AG04450 (cell line): ENCODE measurements around the gene BET1. TPM values are rescaled to one million over a fixed set of nuclear protein-coding genes. Genes with fewer than 3 reads are reported as not detected.

Experiments
- CTCF ChIA-PET: fragments of 300-600, 350-600 bp; formaldehyde crosslinking; extraction: SDS; loops from one replicate; lab custom pipeline; 2022; ENCODE audit warnings: antibody characterized with exemption, inconsistent platforms; lab: Charles Lee
- POLR2A ChIA-PET: fragments of 350-600 bp; formaldehyde crosslinking; extraction: SDS; loops from one replicate; lab custom pipeline; 2021; ENCODE audit warnings: antibody characterized with exemption, inconsistent platforms; lab: Yijun Ruan, JAX
- DNase-seq: peaks from one replicate; pipeline ENCODE4 v3.0.0-alpha.2; 2011; ENCODE audit warnings: low read depth, low spot score
- H3K27ac ChIP-seq: one replicate; pipeline ENCODE4 v1.5.1; 2012; ENCODE audit warnings: low read depth, low read length, control low read depth
- H3K27me3 ChIP-seq: one replicate; pipeline ENCODE4 v1.6.0; 2012; ENCODE audit warnings: low read length; ENCODE audit not compliant: control insufficient read depth, insufficient read depth
- H3K4me3 ChIP-seq: 2 replicates; pipeline ENCODE4 v1.5.1; 2011; ENCODE audit warnings: mild to moderate bottlenecking, low read depth, low read length, control low read depth
- H3K9me3 ChIP-seq: 2 replicates; pipeline ENCODE4 v1.5.1; 2012; ENCODE audit warnings: low read length; ENCODE audit not compliant: control insufficient read depth, insufficient read depth
- polyA plus RNA-seq: library from polyadenylated mRNA; depleted of rRNA; stranded (reverse); fragments of >200 nt; gene quantifications from 2 replicates; pipeline ENCODE4 v1.2.3, GENCODE V29; 2011; rRNA removed
- TF ChIP-seq, protein P1 (sequence below): IDR thresholded peaks from 2 replicates; pipeline ENCODE4 v1.5.1; 2011; ENCODE audit warnings: low read depth, low read length, control low read depth, inconsistent platforms

Gene BET1
- polyA plus RNA-seq, 1 experiment = 53.9 TPM

DNA sequence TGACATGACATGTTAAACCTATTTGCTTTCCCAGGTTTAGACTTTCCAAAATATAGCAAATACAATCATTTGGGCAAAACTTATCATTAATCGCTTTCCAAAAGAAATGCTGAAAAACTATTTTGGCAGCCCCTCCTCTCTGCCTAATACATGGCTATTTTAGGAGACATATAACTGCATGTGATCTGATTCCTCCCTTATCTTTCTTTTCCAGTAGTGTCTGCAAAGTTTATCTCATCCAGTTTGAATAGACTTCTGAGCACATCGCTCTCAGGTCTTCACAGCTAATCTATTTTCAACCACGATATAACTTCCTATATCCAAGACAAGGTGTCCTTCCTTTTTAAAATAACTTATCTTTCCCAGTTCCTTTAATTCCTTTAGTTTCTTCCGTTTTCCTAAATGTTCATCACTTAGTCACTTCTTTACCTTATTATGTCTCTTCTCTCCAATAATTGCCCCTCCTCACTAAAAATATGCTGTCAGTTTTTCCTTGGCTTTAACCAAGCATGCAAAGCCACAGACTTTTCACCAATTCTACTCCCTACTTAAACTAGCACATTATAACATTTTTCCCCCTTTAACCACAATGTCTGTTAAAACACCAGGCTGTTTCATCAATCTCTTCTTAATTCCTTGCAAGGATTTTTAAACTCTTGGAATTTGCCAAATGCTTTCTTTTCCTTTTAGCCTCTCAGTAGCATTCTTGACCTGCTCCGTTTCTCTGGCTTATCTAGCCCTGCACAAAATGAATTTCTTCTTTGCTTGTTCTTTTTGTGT lies 58.2 kb downstream of the BET1 start:
- CTCF ChIA-PET = no interaction called here
- no peak overlapping the region for H3K27ac ChIP-seq

DNA sequence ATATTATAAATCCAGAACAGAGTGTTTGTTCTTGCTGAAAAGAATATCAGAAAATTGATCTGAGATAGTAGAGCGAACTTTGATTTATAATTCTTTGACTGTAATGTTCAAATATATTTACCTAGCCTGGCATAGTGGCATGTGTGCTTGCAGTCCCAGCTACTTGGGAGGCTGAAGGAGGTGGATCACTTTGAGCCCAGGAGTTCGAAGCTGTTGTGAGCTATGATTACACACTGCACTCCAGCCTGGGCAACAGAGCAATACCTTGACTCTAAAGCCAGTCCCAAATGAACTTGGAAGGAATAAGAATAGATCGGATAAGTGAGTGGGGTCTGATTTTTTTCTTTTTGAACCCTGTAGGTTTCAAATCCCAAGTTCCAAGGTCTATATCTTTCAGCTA lies 59.1 kb downstream of the BET1 start:
- Histone ChIP-seq H3K9me3 (no peaks in the 10 kb centered on the region), H3K27me3 (no peaks in the 10 kb centered on the region), H3K27ac (no peak overlapping the region), H3K4me3 (no peak overlapping the region)
- ChIA-PET CTCF (no interaction called here), POLR2A (interaction anchor here (1.1 kb wide), 1 partner anchor 23 kb away, joined by 3 read pairs; the partner anchor contains the start of gene GNG11)
- no peak for DNase-seq
- TF ChIP-seq, protein P1, sequence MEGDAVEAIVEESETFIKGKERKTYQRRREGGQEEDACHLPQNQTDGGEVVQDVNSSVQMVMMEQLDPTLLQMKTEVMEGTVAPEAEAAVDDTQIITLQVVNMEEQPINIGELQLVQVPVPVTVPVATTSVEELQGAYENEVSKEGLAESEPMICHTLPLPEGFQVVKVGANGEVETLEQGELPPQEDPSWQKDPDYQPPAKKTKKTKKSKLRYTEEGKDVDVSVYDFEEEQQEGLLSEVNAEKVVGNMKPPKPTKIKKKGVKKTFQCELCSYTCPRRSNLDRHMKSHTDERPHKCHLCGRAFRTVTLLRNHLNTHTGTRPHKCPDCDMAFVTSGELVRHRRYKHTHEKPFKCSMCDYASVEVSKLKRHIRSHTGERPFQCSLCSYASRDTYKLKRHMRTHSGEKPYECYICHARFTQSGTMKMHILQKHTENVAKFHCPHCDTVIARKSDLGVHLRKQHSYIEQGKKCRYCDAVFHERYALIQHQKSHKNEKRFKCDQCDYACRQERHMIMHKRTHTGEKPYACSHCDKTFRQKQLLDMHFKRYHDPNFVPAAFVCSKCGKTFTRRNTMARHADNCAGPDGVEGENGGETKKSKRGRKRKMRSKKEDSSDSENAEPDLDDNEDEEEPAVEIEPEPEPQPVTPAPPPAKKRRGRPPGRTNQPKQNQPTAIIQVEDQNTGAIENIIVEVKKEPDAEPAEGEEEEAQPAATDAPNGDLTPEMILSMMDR = no peak

More for the DNA sequence above, 58.2 kb downstream of the BET1 start:
- Histone ChIP-seq H3K4me3 (no peak overlapping the region), H3K9me3 (no peaks in the 10 kb centered on the region), H3K27me3 (no peaks in the 10 kb centered on the region)
- no peak for DNase-seq
- TF ChIP-seq, protein P1 = no peak
- POLR2A ChIA-PET = interaction anchor here (1.1 kb wide), 1 partner anchor 24 kb away, joined by 3 read pairs; the partner anchor contains the start of gene GNG11

DNA sequence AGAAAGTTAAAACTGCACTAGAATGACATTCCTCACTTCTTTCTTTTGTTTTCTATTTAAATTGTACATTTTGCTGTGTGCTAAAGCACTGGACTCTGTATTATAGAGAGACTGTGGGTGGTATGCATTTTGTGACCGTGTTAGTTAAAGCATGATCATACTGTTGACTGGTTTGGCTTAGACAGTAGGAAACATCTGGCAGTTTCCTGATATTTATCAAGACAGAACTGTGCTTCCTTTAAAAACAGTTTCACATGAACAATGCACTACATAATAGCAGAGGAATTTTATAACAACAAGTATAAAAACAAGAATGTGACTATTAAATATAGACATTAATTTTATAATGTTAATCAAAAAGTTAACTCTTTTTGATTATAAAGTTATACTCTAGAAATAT lies 59.5 kb downstream of the BET1 start:
- Histone ChIP-seq H3K4me3 (no peak overlapping the region), H3K27me3 (no peaks in the 10 kb centered on the region), H3K9me3 (no peaks in the 10 kb centered on the region), H3K27ac (no peak overlapping the region)
- no peak for DNase-seq
- TF ChIP-seq, protein P1 = no peak
- POLR2A ChIA-PET = interaction anchor here (1.1 kb wide), 1 partner anchor 23 kb away, joined by 3 read pairs; the partner anchor contains the start of gene GNG11
- CTCF ChIA-PET = no interaction called here

DNA sequence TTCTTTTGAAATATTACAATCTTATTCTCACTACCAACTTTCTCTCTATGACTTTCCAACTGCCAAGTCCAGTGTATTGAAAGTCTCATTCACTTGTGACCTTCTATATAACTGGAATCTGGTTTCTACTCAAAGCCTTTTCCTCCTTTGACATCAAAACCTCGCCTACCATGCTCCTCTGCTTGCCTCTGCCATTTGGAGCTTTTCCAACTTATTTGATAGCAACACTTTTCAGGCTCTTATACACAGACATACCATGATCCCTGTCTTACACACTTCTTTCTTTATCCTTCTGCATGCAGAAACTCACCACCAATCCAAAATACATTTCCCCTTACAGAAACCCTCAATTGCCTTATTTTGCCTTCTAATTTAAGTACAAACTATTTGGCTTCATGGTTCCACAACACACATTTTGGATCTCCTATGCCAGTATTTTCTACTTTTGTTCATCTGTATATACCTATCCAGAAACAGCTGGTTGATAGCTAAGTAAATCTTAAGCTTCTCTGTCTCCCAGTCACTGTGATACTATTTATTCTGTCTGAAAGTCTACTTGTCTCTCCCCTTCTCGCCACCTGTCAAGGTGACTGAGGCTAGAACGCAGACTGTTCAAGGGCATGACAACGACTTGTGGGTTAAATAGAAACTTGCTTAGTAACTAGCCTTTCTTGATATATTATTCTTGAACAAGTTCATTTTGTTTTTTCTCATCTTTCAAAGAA lies 60.2 kb downstream of the BET1 start:
- no peak overlapping the region for H3K4me3 ChIP-seq
- no peaks in the 10 kb centered on the region for H3K9me3 ChIP-seq
- no peak overlapping the region for H3K27ac ChIP-seq
- DNase-seq = no peak
- TF ChIP-seq, protein P1 = no peak
- ChIA-PET POLR2A (no interaction called here), CTCF (interaction anchor here (0.5 kb wide), 1 partner anchor 41 kb away, joined by 3 read pairs; no protein-coding TSS in a partner anchor)
- H3K27me3 ChIP-seq = no peaks in the 10 kb centered on the region

Other genes starting within 250 kb of the BET1 start
- gene TFPI2, start 113.6 kb downstream of the BET1 start, polyA plus RNA-seq = 27.9 and 31.0 TPM in 2 replicates
- not detected in 2 replicates for gene GNGT1, start 97.8 kb downstream of the BET1 start, polyA plus RNA-seq
- 13.8 and 19.7 TPM in 2 replicates for gene GNG11, start 82.6 kb downstream of the BET1 start, polyA plus RNA-seq